Lower lobe of right lung (tissue), 2 donors: Measurements from ENCODE around the gene PDHB. TPM values are rescaled to one million over a fixed set of nuclear protein-coding genes. Genes with fewer than 3 reads are reported as not detected.

Experiments
- ATAC-seq, 2 donors: fragments of 200-7000 bp; cut with Tn5 transposase; one replicate each; pipeline ENCODE4 v1.9.1; 2020 to 2022; ENCODE audit warnings: mild to moderate bottlenecking in 2 of 2, moderate library complexity in 2 of 2
- DNase-seq: peaks from one replicate; pipeline ENCODE4 v3.0.0-alpha.2; 2020
- H3K27ac ChIP-seq: fragments of 200-600 bp; one replicate; pipeline ENCODE4 v1.8.0; 2022
- H3K27me3 ChIP-seq: fragments of 200-600 bp; one replicate; pipeline ENCODE4 v1.8.0; 2022; ENCODE audit warnings: low read depth
- H3K36me3 ChIP-seq: fragments of 200-600 bp; one replicate; pipeline ENCODE4 v1.8.0; 2022; ENCODE audit warnings: mild to moderate bottlenecking
- H3K4me1 ChIP-seq: fragments of 200-600 bp; one replicate; pipeline ENCODE4 v1.8.0; 2022
- H3K4me3 ChIP-seq: fragments of 200-600 bp; one replicate; pipeline ENCODE4 v1.8.0; 2022; ENCODE audit warnings: mild to moderate bottlenecking
- H3K9me3 ChIP-seq: fragments of 200-600 bp; one replicate; pipeline ENCODE4 v1.8.0; 2022
- intact Hi-C: fragments of 100-400 bp; cut with DNase I; formaldehyde crosslinking; loops from one replicate; pipeline ENCODE4 v1.11.0; 2022
- total RNA-seq: library from RNA; stranded (reverse); fragmentation: NEBNext Ultra II Directional; extraction: Animal tissue kit (Norgen Biotek cat#: 25700); gene quantifications from one replicate; pipeline ENCODE4 v1.2.1, GENCODE V29; 2021
- TF ChIP-seq, protein P1 (sequence below): fragments of 200-600 bp; IDR thresholded peaks from one replicate; pipeline ENCODE4 v1.8.0; 2022; ENCODE audit warnings: antibody characterized with exemption, mild to moderate bottlenecking
- donor health status: DM: no; HTN: yes; CAD: no; lungs with severe emphysema.

The PDHB gene
- total RNA-seq, 1 donor from 2014 or later = 47.7 TPM

DNA sequence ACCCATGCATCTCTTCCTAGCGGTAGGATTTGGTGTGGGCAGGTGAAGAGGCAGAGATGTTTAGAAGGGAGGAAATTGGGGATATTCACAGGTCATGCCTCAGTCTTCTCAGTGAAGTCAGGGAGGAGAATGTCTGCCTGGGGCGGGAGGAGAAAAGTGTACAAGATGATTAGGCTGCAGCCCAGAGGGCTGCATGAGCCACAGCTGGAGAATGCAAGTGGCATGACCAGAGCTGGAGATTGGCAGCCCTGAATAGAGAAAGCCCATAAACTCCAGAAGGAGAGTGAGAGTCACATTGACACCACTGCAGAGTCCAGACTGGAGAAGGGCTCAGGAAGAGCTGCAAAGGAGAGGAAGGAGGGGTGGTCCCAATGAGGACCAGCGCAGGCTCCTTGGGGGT, 22.6 kb downstream of the PDHB start:
- Histone ChIP-seq H3K4me3 (no peak overlapping the region), H3K36me3 (peaks cover 62% of the 10 kb centered on the region), H3K9me3 (no peaks in the 10 kb centered on the region), H3K4me1 (peaks cover 7% of the 10 kb centered on the region), H3K27ac (no peak overlapping the region), H3K27me3 (no peaks in the 10 kb centered on the region)
- intact Hi-C loops = loop anchor here (10.0 kb wide), 1 partner anchor 86 kb away; no protein-coding TSS in a partner anchor
- no peak for ATAC-seq
- TF ChIP-seq, protein P1, sequence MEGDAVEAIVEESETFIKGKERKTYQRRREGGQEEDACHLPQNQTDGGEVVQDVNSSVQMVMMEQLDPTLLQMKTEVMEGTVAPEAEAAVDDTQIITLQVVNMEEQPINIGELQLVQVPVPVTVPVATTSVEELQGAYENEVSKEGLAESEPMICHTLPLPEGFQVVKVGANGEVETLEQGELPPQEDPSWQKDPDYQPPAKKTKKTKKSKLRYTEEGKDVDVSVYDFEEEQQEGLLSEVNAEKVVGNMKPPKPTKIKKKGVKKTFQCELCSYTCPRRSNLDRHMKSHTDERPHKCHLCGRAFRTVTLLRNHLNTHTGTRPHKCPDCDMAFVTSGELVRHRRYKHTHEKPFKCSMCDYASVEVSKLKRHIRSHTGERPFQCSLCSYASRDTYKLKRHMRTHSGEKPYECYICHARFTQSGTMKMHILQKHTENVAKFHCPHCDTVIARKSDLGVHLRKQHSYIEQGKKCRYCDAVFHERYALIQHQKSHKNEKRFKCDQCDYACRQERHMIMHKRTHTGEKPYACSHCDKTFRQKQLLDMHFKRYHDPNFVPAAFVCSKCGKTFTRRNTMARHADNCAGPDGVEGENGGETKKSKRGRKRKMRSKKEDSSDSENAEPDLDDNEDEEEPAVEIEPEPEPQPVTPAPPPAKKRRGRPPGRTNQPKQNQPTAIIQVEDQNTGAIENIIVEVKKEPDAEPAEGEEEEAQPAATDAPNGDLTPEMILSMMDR = no peak
- no peak for DNase-seq

GRCh38 chr3:58409663-58410062, 24.0 kb downstream of the PDHB start:
- Histone ChIP-seq H3K9me3 (no peaks in the 10 kb centered on the region), H3K27ac (no peak overlapping the region), H3K4me1 (peaks cover 7% of the 10 kb centered on the region), H3K4me3 (no peak overlapping the region), H3K27me3 (no peaks in the 10 kb centered on the region), H3K36me3 (peaks cover 69% of the 10 kb centered on the region)
- intact Hi-C loops = loop anchor here (10.0 kb wide), 1 partner anchor 85 kb away; no protein-coding TSS in a partner anchor
- ATAC-seq = no peak
- TF ChIP-seq, protein P1 = no peak
- DNase-seq = no peak

- Histone ChIP-seq H3K27ac (no peak overlapping the region), H3K4me1 (no peaks in the 10 kb centered on the region), H3K36me3 (peaks cover 76% of the 10 kb centered on the region), H3K27me3 (no peaks in the 10 kb centered on the region), H3K4me3 (no peak overlapping the region), H3K9me3 (no peaks in the 10 kb centered on the region)
- TF ChIP-seq, protein P1 = no peak
- ATAC-seq (no peak), DNase-seq (no peak)
- intact Hi-C loops = no loop called here
These were observed 24.7 kb downstream of the PDHB start for GRCh38 chr3:58408906-58409305.

DNA sequence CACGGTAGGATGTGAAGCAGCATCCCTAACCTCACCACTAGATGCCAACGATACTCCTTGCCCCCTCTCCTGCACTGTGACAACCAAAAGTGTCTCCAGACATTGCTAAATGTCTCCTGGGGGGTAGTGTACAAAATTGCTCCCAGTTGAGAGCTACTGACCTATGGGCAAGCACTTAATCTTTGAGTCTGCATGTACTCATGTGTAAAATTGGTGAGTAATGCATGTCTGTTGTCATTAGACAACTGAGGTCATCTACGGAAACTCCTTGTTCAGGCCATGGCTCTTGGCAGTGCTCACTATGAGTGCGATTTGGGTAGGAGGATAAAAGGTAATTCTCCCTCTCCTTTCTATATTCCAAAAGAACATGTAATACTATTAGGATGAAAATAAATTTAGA, 29.2 kb downstream of the PDHB start:
- TF ChIP-seq, protein P1 = no peak
- no peaks in the 10 kb centered on the region for H3K4me1 ChIP-seq
- H3K9me3 ChIP-seq = no peaks in the 10 kb centered on the region
- H3K27me3 ChIP-seq = no peaks in the 10 kb centered on the region
- H3K27ac ChIP-seq = no peak overlapping the region
- ATAC-seq (no peak), DNase-seq (no peak)
- no peak overlapping the region for H3K4me3 ChIP-seq
- intact Hi-C loops = no loop called here
- peaks cover 68% of the 10 kb centered on the region for H3K36me3 ChIP-seq

DNA sequence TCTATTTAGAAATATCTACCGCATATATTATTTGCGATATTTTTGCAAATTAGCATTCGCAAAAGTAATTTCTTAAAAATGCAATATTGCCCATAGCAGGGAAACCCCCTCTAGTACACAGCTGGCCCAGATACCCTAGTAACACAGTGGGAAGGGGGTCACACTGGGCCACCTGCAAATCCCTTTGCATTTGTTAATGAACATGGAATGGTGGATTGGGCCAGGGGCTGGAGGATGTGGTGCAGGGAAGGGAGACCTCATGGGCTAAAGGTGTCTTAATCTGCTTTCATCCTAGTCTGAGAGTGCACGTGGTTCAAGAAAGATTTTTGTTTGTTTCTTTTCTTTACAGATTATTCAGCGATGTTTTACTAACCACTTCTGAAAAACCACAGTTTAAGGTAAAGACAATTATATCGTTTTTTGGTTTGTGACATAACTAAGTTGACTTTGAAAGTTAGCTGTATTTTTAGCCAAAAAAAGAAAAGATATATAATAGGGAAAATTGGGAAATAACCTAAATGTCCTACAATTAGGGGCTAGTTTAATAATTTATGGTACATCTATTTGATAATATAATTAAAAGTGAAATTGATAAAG, 30.0 kb downstream of the PDHB start:
- H3K9me3 ChIP-seq = no peaks in the 10 kb centered on the region
- peaks cover 68% of the 10 kb centered on the region for H3K36me3 ChIP-seq
- intact Hi-C loops = no loop called here
- ATAC-seq (no peak), DNase-seq (no peak)
- H3K27me3 ChIP-seq = no peaks in the 10 kb centered on the region
- H3K4me1 ChIP-seq = no peaks in the 10 kb centered on the region
- TF ChIP-seq, protein P1 = no peak
- no peak overlapping the region for H3K4me3 ChIP-seq
- H3K27ac ChIP-seq = no peak overlapping the region
